Measurements from ENCODE around the gene CCT7. TPM values are rescaled to one million over a fixed set of nuclear protein-coding genes. Genes with fewer than 3 reads are reported as not detected.

Gene CCT7
- total RNA-seq, 6 experiments from 2014 or later = 83.5 to 131 (median 99.4) TPM

DNA sequence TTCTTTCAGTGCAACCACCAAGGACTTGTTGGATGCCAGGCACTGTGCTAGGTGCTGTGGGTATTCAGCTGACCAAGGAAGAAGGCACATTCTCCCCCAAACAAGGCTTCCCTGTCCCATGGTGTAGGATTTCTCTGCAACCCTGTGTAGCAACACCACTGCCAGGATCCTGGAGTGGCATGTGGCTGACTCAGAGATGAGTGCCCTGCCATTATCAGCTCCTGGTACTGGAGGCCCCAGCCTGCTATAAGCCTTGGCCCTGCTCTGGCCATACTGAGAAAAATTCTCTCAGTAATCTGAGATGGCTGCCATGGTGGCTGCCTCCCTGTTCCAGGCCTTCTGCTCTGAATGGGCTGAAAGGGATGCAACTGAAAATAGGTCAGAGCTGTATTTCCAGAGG is 15.8 kb upstream of the CCT7 start:
- peak in 1 of 3 donors; percentile 7 for DNase-seq
- intact Hi-C loops (cut with DNase I) = no loop called here
- H3K4me1 ChIP-seq = no peaks in the 10 kb centered on the region

DNA sequence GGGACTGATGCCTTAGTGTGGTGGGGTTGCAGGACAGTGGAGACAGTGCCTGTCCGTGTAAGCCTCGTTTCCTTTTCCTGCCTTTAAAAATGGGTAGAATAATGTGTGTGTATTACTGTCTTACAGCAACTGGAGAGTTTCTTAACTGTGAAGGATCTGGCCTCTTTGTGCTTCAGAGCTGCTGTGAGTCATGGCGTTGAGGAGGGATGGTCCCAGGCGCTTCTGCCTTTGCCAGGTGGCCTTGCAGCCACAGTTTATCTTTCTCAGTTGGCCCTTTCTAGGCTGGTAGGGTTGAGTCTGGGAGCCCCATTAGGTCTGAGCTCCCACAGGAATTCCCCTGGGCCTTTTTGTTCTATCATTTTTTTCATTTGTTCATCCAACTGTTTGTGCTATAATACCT is 10.3 kb upstream of the CCT7 start:
- ATAC-seq (no peak), DNase-seq (no peak)
- H3K27me3 ChIP-seq = no peaks in the 10 kb centered on the region
- WGBS (ENCODE audit: insufficient coverage, low coverage, low lambda C conversion rate, missing lambda C conversion rate) = 88% methylated on average over 4 of the region's 4 CpGs
- no peak overlapping the region for H3K27ac ChIP-seq
- H3K4me3 ChIP-seq = no peak overlapping the region
- no peaks in the 10 kb centered on the region for H3K9me3 ChIP-seq
- H3K36me3 ChIP-seq = peaks cover 0 to 29% (median 11%) of the 10 kb centered on the region in 4 donors
- H3K4me1 ChIP-seq = no peaks in the 10 kb centered on the region
- TF ChIP-seq, protein P1, sequence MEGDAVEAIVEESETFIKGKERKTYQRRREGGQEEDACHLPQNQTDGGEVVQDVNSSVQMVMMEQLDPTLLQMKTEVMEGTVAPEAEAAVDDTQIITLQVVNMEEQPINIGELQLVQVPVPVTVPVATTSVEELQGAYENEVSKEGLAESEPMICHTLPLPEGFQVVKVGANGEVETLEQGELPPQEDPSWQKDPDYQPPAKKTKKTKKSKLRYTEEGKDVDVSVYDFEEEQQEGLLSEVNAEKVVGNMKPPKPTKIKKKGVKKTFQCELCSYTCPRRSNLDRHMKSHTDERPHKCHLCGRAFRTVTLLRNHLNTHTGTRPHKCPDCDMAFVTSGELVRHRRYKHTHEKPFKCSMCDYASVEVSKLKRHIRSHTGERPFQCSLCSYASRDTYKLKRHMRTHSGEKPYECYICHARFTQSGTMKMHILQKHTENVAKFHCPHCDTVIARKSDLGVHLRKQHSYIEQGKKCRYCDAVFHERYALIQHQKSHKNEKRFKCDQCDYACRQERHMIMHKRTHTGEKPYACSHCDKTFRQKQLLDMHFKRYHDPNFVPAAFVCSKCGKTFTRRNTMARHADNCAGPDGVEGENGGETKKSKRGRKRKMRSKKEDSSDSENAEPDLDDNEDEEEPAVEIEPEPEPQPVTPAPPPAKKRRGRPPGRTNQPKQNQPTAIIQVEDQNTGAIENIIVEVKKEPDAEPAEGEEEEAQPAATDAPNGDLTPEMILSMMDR (IDR thresholded peaks at IDR 0.05) = no peak
- TF ChIP-seq POLR2A (IDR thresholded peaks at IDR 0.05) = no peak
- intact Hi-C loops (cut with DNase I) = no loop called here

More for the DNA sequence above, 15.8 kb upstream of the CCT7 start:
- Histone ChIP-seq H3K27ac (no peak overlapping the region), H3K4me3 (no peak overlapping the region), H3K36me3 (peaks cover 0 to 24% (median 10%) of the 10 kb centered on the region in 4 donors), H3K27me3 (no peaks in the 10 kb centered on the region), H3K9me3 (no peaks in the 10 kb centered on the region)
- TF ChIP-seq POLR2A (IDR thresholded peaks at IDR 0.05) = no peak
- TF ChIP-seq, protein P1 (IDR thresholded peaks at IDR 0.05) = no peak
- no peak for ATAC-seq

DNA sequence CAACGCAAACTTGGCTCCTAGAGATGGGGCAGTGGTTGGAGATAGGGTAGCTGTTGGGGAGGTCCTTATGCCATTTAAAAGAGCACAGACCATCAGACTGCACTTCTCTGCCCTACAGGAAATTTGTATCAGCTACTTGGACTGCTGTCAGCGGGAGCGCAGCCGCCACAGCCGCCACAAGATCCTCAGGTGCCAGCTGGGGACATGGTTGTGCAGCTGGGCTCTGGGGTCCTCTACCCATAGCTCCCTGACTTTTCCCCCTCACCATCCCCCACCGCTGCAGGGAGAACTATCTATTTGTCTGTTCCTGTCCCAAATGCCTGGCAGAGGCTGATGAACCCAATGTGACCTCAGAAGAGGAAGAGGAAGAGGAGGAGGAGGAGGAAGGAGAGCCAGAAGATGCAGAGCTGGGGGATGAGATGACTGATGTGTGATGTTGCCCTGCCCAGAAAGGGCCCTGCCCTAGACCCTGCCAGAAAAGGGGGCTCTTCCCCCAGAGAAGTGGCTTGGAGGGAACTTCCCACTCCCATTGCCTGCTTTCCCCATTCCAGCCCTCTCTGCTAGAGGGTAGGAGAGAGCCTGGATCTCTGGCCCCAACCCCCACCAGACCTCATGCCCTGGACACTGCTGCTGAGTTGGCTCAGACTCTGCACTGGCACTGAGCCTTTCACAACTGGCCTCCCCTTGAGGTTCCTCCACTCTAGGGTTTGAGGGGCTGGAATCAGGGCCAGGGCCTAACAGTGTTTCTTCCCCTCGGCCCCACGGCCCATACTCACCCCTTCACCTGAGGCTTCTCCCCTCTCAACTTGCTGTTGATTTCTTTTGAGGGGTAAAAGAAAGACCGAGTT is 8.4 kb upstream of the CCT7 start:
- no peak for TF ChIP-seq POLR2A (IDR thresholded peaks at IDR 0.05)
- TF ChIP-seq, protein P1 (IDR thresholded peaks at IDR 0.05) = no peak
- ATAC-seq = peak; percentile 37 to 60 (median 44)
- intact Hi-C loops (cut with DNase I) = no loop called here
- Histone ChIP-seq H3K27ac (no peak overlapping the region), H3K9me3 (no peaks in the 10 kb centered on the region), H3K36me3 (peaks cover 0 to 28% (median 13%) of the 10 kb centered on the region in 4 donors), H3K27me3 (no peaks in the 10 kb centered on the region), H3K4me3 (no peak overlapping the region), H3K4me1 (no peaks in the 10 kb centered on the region)
- WGBS (ENCODE audit: insufficient coverage, low coverage, low lambda C conversion rate, missing lambda C conversion rate) = 52% methylated on average over 4 of the region's 9 CpGs
- DNase-seq = peak in 1 of 3 donors; percentile 47

DNA sequence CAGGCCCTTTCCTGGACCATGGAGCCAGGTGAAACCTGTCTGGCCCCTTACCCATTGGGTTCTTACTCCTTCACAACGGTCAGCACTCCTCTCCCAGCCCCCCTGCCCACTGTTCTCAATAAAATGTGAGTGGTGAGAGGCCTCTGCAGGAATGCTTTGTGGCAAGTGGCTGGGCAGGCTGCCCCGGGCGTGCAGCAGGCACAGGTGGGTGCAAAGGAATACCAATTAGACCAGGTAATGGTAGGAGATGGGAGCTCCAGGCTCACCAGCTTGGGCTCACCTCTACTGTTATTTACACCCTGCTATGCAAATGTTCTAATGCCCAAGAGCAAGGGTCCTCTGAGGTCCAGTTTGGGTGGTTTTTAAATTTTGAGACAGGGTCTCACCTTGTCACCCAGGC is 7.0 kb upstream of the CCT7 start:
- WGBS (ENCODE audit: insufficient coverage, low coverage, low lambda C conversion rate, missing lambda C conversion rate) = 100% methylated on average over 1 of the region's 3 CpGs

More for the DNA sequence above, 7.0 kb upstream of the CCT7 start:
- Histone ChIP-seq H3K27ac (no peak overlapping the region), H3K36me3 (peaks cover 0 to 15% (median 7%) of the 10 kb centered on the region in 4 donors), H3K9me3 (no peaks in the 10 kb centered on the region), H3K4me3 (no peak overlapping the region), H3K4me1 (no peaks in the 10 kb centered on the region), H3K27me3 (no peaks in the 10 kb centered on the region)
- DNase-seq = no peak
- TF ChIP-seq, protein P1 (IDR thresholded peaks at IDR 0.05) = no peak
- no peak for ATAC-seq
- intact Hi-C loops (cut with DNase I) = no loop called here

All from right lobe of liver (tissue), 6 donors.